GM12878 (cell line): ENCODE measurements around the gene FOXRED2. TPM values are rescaled to one million over a fixed set of nuclear protein-coding genes. Genes with fewer than 3 reads are reported as not detected.

Source experiments
- BMI1 ChIP-seq: fragments of 450-650 bp; IDR thresholded peaks from 2 replicates; pipeline ENCODE4 v1.6.1; 2016; ENCODE audit warnings: mild to moderate bottlenecking, moderate library complexity, borderline replicate concordance
- CREM ChIP-seq: IDR thresholded peaks from 2 replicates; pipeline ENCODE4 v1.6.1; 2014; ENCODE audit warnings: antibody characterized with exemption, low read depth
- DPF2 ChIP-seq: fragments of 450-650 bp; IDR thresholded peaks from 2 replicates; pipeline ENCODE4 v1.6.1; 2017; ENCODE audit warnings: mild to moderate bottlenecking
- EP300 ChIP-seq, 2 experiments: fragments of 150-350 bp in 1 of 2; IDR thresholded peaks; 2 replicates each; pipeline ENCODE4 v1.6.1; 2011 to 2012; ENCODE audit warnings: low read depth in 2 of 2, low read length in 2 of 2, borderline replicate concordance in 1 of 2, improper control_type of control experiment in 1 of 2, inconsistent platforms in 1 of 2; ENCODE audit not compliant: control insufficient read depth in 1 of 2
- HCFC1 ChIP-seq: fragments of 150-350 bp; IDR thresholded peaks from 2 replicates; pipeline ENCODE4 v1.6.1; 2014; ENCODE audit warnings: low read length
- JUNB ChIP-seq: IDR thresholded peaks from 2 replicates; pipeline ENCODE4 v1.6.1; 2016; ENCODE audit warnings: antibody characterized with exemption, mild to moderate bottlenecking
- KAT2A ChIP-seq: conservative IDR thresholded peaks from 2 replicates; pipeline ENCODE4 v1.6.1; 2011; ENCODE audit warnings: low read depth, low read length; ENCODE audit not compliant: control insufficient read depth
- KLF5 ChIP-seq: fragments of 450-650 bp; IDR thresholded peaks from 2 replicates; pipeline ENCODE4 v1.6.1; 2014; ENCODE audit warnings: mild to moderate bottlenecking; ENCODE audit not compliant: partially characterized antibody
- LARP7 ChIP-seq: fragments of 450-650 bp; IDR thresholded peaks from 2 replicates; pipeline ENCODE4 v1.6.1; 2017; ENCODE audit warnings: mild to moderate bottlenecking
- MLLT1 ChIP-seq: fragments of 450-650 bp; IDR thresholded peaks from 2 replicates; pipeline ENCODE4 v1.6.1; 2016; ENCODE audit warnings: mild to moderate bottlenecking
- MTA2 ChIP-seq: fragments of 450-650 bp; IDR thresholded peaks from 2 replicates; pipeline ENCODE4 v1.6.1; 2016; ENCODE audit warnings: low read depth, mild to moderate bottlenecking, moderate library complexity
- NR2C1 ChIP-seq: fragments of 450-650 bp; IDR thresholded peaks from 2 replicates; pipeline ENCODE4 v1.6.1; 2017; ENCODE audit warnings: antibody characterized with exemption, mild to moderate bottlenecking, moderate library complexity
- PAX5 ChIP-seq: IDR thresholded peaks from 2 replicates; pipeline ENCODE4 v1.6.1; 2011; ENCODE audit warnings: low read depth, low read length, borderline replicate concordance
- POLR2AphosphoS2 ChIP-seq: IDR thresholded peaks from 2 replicates; pipeline ENCODE4 v1.6.1; 2011; ENCODE audit warnings: low read depth, mild to moderate bottlenecking, low read length, improper control_type of control experiment, moderate library complexity
- RELB ChIP-seq: fragments of 450-650 bp; IDR thresholded peaks from 2 replicates; pipeline ENCODE4 v1.6.1; 2017; ENCODE audit warnings: low read depth, mild to moderate bottlenecking, moderate library complexity
- SP1 ChIP-seq: IDR thresholded peaks from one replicate; pipeline ENCODE4 v1.6.1; 2011; ENCODE audit warnings: low read depth, low read length
- SPI1 ChIP-seq: IDR thresholded peaks from 2 replicates; pipeline ENCODE4 v1.6.1; 2011; ENCODE audit warnings: low read depth, mild to moderate bottlenecking, low read length, moderate library complexity, borderline replicate concordance; ENCODE audit not compliant: insufficient read depth
- TAF1 ChIP-seq: IDR thresholded peaks from 2 replicates; pipeline ENCODE4 v1.6.1; 2011; ENCODE audit warnings: mild to moderate bottlenecking, low read depth, low read length, borderline replicate concordance
- TBL1XR1 ChIP-seq: IDR thresholded peaks from 2 replicates; pipeline ENCODE4 v1.6.1; 2012; ENCODE audit warnings: low read depth, low read length, improper control_type of control experiment
- polyA plus RNA-seq, 11 experiments: library from polyadenylated mRNA; depleted of rRNA in 4 of 11; unstranded in 6 of 11; stranded (reverse) in 5 of 11; fragments of >200 nt; fragmentation: Nextera tagmentation in 4 of 11; fragmentation: Illumina TruSeq in 1 of 11; extraction: Ambion mirVana in 4 of 11; extraction: Trizol in 1 of 11; gene quantifications; 1 replicate in 1 of 11; 2 replicates in 10 of 11; pipeline versions ENCODE4 v1.2.1 to v1.2.3, GENCODE V29; 2011 to 2016; ENCODE audit warnings: inconsistent platforms in 2 of 11, missing spikeins in 2 of 11, low read depth in 1 of 11
- total RNA-seq, 4 experiments: library from RNA; depleted of rRNA in 3 of 4; stranded (reverse); fragments of >200 nt in 3 of 4; fragmentation: Illumina TruSeq in 1 of 4; extraction: Trizol in 1 of 4; gene quantifications; 2 replicates each; pipeline versions ENCODE4 v1.2.1 to v1.2.3, GENCODE V29; 2013 to 2021
- TF ChIP-seq, protein P1 (sequence below): fragments of 150-350 bp; IDR thresholded peaks from 2 replicates; pipeline ENCODE4 v1.6.1; 2016; ENCODE audit warnings: low read depth, low read length
- TF ChIP-seq, protein P2 (sequence below): IDR thresholded peaks from 2 replicates; pipeline ENCODE4 v1.6.1; 2012; ENCODE audit warnings: low read depth, low read length, improper control_type of control experiment
- TF ChIP-seq, protein P3 (sequence below): IDR thresholded peaks from 2 replicates; pipeline ENCODE4 v1.6.1; 2011; ENCODE audit warnings: low read depth, low read length, improper control_type of control experiment, borderline replicate concordance

Gene FOXRED2
- total and polyA plus RNA-seq, 10 of the 15 experiments (the other 5 are each of a cell fraction or from before 2014, with no cell fraction given) = 1.8 to 28.8 (median 7.6) TPM

GRCh38 chr22:36454916-36455570, 51.8 kb downstream of the FOXRED2 start (continued):
- TF ChIP-seq TAF1 (peak; percentile 12; the same call in 1 of the 2 replicates), LARP7 (peak; percentile 81; the same call in 1 of the 2 replicates), DPF2 (peak; percentile 78), NR2C1 (no peak), KAT2A (no peak), MTA2 (no peak), MLLT1 (no peak), KLF5 (peak; percentile 77), SPI1 (no peak), POLR2AphosphoS2 (no peak), SP1 (peak; percentile 47), HCFC1 (peak; percentile 27; the same call in 1 of the 2 replicates), BMI1 (no peak), PAX5 (peak; percentile 99), EP300 (IDR thresholded peaks at IDR 0.05; ENCODE audit: borderline replicate concordance in 1 of 2, control insufficient read depth in 1 of 2, low read depth in 2 of 2, low read length in 2 of 2) (no peak; a peak in 1 of 4 replicates), TBL1XR1 (0 out of 2 replicates have a peak, but pooled peaks have one; percentile 16), RELB (no peak), JUNB (no peak), CREM (peak; percentile 60; the same call in 1 of the 2 replicates)
- TF ChIP-seq, protein P1, sequence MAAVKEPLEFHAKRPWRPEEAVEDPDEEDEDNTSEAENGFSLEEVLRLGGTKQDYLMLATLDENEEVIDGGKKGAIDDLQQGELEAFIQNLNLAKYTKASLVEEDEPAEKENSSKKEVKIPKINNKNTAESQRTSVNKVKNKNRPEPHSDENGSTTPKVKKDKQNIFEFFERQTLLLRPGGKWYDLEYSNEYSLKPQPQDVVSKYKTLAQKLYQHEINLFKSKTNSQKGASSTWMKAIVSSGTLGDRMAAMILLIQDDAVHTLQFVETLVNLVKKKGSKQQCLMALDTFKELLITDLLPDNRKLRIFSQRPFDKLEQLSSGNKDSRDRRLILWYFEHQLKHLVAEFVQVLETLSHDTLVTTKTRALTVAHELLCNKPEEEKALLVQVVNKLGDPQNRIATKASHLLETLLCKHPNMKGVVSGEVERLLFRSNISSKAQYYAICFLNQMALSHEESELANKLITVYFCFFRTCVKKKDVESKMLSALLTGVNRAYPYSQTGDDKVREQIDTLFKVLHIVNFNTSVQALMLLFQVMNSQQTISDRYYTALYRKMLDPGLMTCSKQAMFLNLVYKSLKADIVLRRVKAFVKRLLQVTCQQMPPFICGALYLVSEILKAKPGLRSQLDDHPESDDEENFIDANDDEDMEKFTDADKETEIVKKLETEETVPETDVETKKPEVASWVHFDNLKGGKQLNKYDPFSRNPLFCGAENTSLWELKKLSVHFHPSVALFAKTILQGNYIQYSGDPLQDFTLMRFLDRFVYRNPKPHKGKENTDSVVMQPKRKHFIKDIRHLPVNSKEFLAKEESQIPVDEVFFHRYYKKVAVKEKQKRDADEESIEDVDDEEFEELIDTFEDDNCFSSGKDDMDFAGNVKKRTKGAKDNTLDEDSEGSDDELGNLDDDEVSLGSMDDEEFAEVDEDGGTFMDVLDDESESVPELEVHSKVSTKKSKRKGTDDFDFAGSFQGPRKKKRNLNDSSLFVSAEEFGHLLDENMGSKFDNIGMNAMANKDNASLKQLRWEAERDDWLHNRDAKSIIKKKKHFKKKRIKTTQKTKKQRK = no peak
- TF ChIP-seq, protein P2, sequence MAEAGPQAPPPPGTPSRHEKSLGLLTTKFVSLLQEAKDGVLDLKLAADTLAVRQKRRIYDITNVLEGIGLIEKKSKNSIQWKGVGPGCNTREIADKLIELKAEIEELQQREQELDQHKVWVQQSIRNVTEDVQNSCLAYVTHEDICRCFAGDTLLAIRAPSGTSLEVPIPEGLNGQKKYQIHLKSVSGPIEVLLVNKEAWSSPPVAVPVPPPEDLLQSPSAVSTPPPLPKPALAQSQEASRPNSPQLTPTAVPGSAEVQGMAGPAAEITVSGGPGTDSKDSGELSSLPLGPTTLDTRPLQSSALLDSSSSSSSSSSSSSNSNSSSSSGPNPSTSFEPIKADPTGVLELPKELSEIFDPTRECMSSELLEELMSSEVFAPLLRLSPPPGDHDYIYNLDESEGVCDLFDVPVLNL = peak; percentile 29; the same call in 1 of the 2 replicates
- TF ChIP-seq, protein P3, sequence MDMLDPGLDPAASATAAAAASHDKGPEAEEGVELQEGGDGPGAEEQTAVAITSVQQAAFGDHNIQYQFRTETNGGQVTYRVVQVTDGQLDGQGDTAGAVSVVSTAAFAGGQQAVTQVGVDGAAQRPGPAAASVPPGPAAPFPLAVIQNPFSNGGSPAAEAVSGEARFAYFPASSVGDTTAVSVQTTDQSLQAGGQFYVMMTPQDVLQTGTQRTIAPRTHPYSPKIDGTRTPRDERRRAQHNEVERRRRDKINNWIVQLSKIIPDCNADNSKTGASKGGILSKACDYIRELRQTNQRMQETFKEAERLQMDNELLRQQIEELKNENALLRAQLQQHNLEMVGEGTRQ = no peak
